B cell (primary cell): ENCODE data around the gene TGM3. TPM values are rescaled to one million over a fixed set of nuclear protein-coding genes. Genes with fewer than 3 reads are reported as not detected.

Experiments used
- ATAC-seq: fragments of 200-7000 bp; cut with Tn5 transposase; one replicate; pipeline ENCODE4 v1.10.0; 2021; ENCODE audit warnings: low read depth, mild to moderate bottlenecking, moderate number of reproducible peaks, moderate library complexity
- CTCF ChIA-PET: fragments of 350-600 bp; sonication (Branson Sonifier 250); formaldehyde crosslinking; loops from one replicate; lab custom pipeline; 2021; ENCODE audit warnings: antibody characterized with exemption, inconsistent platforms; lab: Charles Lee
- POLR2A ChIA-PET: fragments of 350-600 bp; sonication (Branson Sonifier 250); formaldehyde crosslinking; loops from one replicate; lab custom pipeline; 2021; ENCODE audit warnings: antibody characterized with exemption; lab: Charles Lee
- DNase-seq: peaks from one replicate; pipeline ENCODE4 v3.0.0; 2013
- H2AFZ ChIP-seq: 2 replicates; pipeline ENCODE4 v1.6.1; 2012; ENCODE audit warnings: mild to moderate bottlenecking, low read depth, low read length; ENCODE audit not compliant: insufficient read depth, poor library complexity, severe bottlenecking
- H3K27ac ChIP-seq, 2 donors: 1 replicate in 1 of 2; 2 replicates in 1 of 2; pipeline ENCODE4 v1.5.1; 2012 to 2013; ENCODE audit warnings: low read length in 2 of 2, mild to moderate bottlenecking in 2 of 2, moderate library complexity in 1 of 2
- H3K27me3 ChIP-seq, 4 experiments: fragments of 200-600 bp in 1 of 4; sonication (generic) in 1 of 4; replicated peaks in 1 of 4; 1 replicate in 2 of 4; 2 replicates in 2 of 4; pipeline versions ENCODE4 v1.6.1 to v1.7.0; 2013 to 2016; ENCODE audit warnings: low read length in 3 of 4, mild to moderate bottlenecking in 2 of 4, mixed read lengths in 1 of 4, moderate library complexity in 1 of 4; ENCODE audit not compliant: insufficient read depth in 4 of 4, control insufficient read depth in 3 of 4; ENCODE audit errors: control extremely low read depth in 1 of 4
- H3K36me3 ChIP-seq, 2 experiments: replicated peaks in 1 of 2; 1 replicate in 1 of 2; 2 replicates in 1 of 2; pipeline versions ENCODE4 v1.6.1 to v1.7.1; 2013; ENCODE audit warnings: low read length in 1 of 2; ENCODE audit not compliant: insufficient read depth in 2 of 2, control insufficient read depth in 1 of 2; ENCODE audit errors: control extremely low read depth in 1 of 2, extremely low read depth in 1 of 2
- H3K4me1 ChIP-seq, 2 donors: fragments of 200-600 bp in 1 of 2; sonication (generic) in 1 of 2; 1 replicate in 1 of 2; 2 replicates in 1 of 2; pipeline versions ENCODE4 v1.5.1 to v1.6.1; 2013 to 2017; ENCODE audit warnings: low read length in 2 of 2; ENCODE audit not compliant: control insufficient read depth in 2 of 2, insufficient read depth in 2 of 2
- H3K4me2 ChIP-seq: replicated peaks from 2 replicates; pipeline ENCODE3; 2012; ENCODE audit warnings: mild to moderate bottlenecking, low read depth, low read length; ENCODE audit not compliant: poor library complexity, severe bottlenecking
- H3K4me3 ChIP-seq, 5 experiments: fragments of 200-600 bp in 1 of 5; sonication (generic) in 1 of 5; 1 replicate in 3 of 5; 2 replicates in 2 of 5; pipeline versions ENCODE4 v1.5.1 to v1.7.0; 2011 to 2016; ENCODE audit warnings: low read length in 4 of 5, mild to moderate bottlenecking in 4 of 5, low read depth in 2 of 5, control low read depth in 1 of 5, moderate library complexity in 1 of 5; ENCODE audit not compliant: insufficient read depth in 1 of 5; ENCODE audit errors: control extremely low read depth in 1 of 5, extremely low read depth in 1 of 5
- H3K79me2 ChIP-seq: fragments of 200-600 bp; sonication (generic); one replicate; pipeline ENCODE4 v1.6.0; 2016; ENCODE audit warnings: low read length; ENCODE audit not compliant: control insufficient read depth, insufficient read depth
- H3K9ac ChIP-seq: fragments of 200-600 bp; sonication (generic); 2 replicates; pipeline ENCODE4 v1.6.1; 2017; ENCODE audit warnings: mild to moderate bottlenecking, low read length, moderate library complexity
- H3K9me3 ChIP-seq, 3 donors: one replicate each; pipeline versions ENCODE4 v1.6.1 to v1.7.1; 2013; ENCODE audit warnings: low read length in 2 of 3; ENCODE audit not compliant: control insufficient read depth in 2 of 3, insufficient read depth in 1 of 3; ENCODE audit errors: control extremely low read depth in 1 of 3
- H4K20me1 ChIP-seq: 2 replicates; pipeline ENCODE4 v1.6.0; 2012; ENCODE audit warnings: mild to moderate bottlenecking, low read length; ENCODE audit not compliant: insufficient read depth, control insufficient read depth, poor library complexity, severe bottlenecking
- H3K27ac Mint-ChIP-seq: one replicate; pipeline ENCODE4 v1.8.0; 2021; ENCODE audit warnings: mixed read lengths
- H3K27me3 Mint-ChIP-seq: one replicate; pipeline ENCODE4 v1.8.0; 2021; ENCODE audit warnings: mixed read lengths
- H3K4me1 Mint-ChIP-seq: one replicate; pipeline ENCODE4 v1.8.0; 2021; ENCODE audit warnings: mixed read lengths
- H3K4me3 Mint-ChIP-seq: one replicate; pipeline ENCODE4 v1.8.0; 2021; ENCODE audit warnings: mixed read lengths
- H3K9me3 Mint-ChIP-seq: one replicate; pipeline ENCODE4 v1.8.0; 2022; ENCODE audit warnings: mixed read lengths; ENCODE audit not compliant: insufficient read depth
- EZH2 ChIP-seq: IDR thresholded peaks from 2 replicates; pipeline ENCODE4 v1.6.1; 2012; ENCODE audit warnings: borderline replicate concordance, low read depth, mild to moderate bottlenecking, moderate library complexity, low read length; ENCODE audit not compliant: insufficient read depth, poor library complexity, severe bottlenecking
- whole genome bisulfite sequencing: methylation state at CpG from one replicate; pipeline ENCODE4 v1.1.5; 2013; ENCODE audit warnings: missing lambda C conversion rate; ENCODE audit not compliant: insufficient coverage; 5-methylcytosine and 5-hydroxymethylcytosine counted together
- intact Hi-C: fragments of 100-400 bp; cut with micrococcal nuclease; formaldehyde crosslinking; loops from one replicate; pipeline ENCODE4 v1.10.0; 2022
- polyA plus RNA-seq: library from polyadenylated mRNA; depleted of rRNA; stranded (reverse); fragments of >200 nt; gene quantifications from 2 replicates; pipeline ENCODE4 v1.2.3, GENCODE V29; 2012
- total RNA-seq, 2 donors: library from RNA; stranded (reverse); fragments of 120-200 nt in 1 of 2; gene quantifications; 1 replicate in 1 of 2; 2 replicates in 1 of 2; pipeline versions ENCODE4 v1.2.3 to v1.2.4, GENCODE V29; 2013 to 2022
- TF ChIP-seq, protein P1 (sequence below): fragments of 200-600 bp; IDR thresholded peaks from one replicate; pipeline ENCODE4 v1.8.0; 2022; ENCODE audit warnings: antibody characterized with exemption, mild to moderate bottlenecking

The TGM3 gene
- total and polyA plus RNA-seq, 2 donors (not counting 1 experiment from before 2014, with no cell fraction given): not detected

DNA sequence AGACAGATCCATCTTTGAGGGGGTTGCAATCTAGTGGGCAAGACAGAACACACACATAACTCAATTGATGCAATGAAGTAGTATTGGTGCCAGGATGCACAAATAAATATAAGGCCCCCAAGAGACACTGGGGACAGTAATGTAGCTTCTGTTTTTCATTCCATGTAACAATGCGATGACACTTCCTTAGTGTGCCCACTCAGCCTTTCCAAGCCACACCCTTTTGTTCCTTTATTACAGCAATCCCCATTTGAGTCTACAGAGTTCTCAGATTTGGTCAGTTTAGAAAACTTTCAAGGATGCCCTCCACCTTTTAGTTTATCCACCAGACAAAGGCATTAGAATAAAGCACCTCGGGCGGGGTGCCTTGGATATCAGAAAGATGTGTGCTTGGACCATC, 15.5 kb downstream of the TGM3 start:
- peaks cover 11% of the 10 kb centered on the region for H3K27me3 Mint-ChIP-seq
- H3K27ac ChIP-seq: no peak overlapping the region
- H3K9me3 Mint-ChIP-seq: no peaks in the 10 kb centered on the region
- H3K27me3 ChIP-seq: peaks cover 0 to 4% (median 0%) of the 10 kb centered on the region in 4 experiments
- intact Hi-C loops: no loop called here
- H3K9ac ChIP-seq: no peak overlapping the region
- H2AFZ ChIP-seq: no peak overlapping the region
- ChIA-PET CTCF (no interaction called here), POLR2A (no interaction called here)
- no peaks in the 10 kb centered on the region for H4K20me1 ChIP-seq
- no peak overlapping the region for H3K4me3 Mint-ChIP-seq
- no peak overlapping the region for H3K4me2 ChIP-seq
- no peak for ATAC-seq
- H3K9me3 ChIP-seq: no peaks in the 10 kb centered on the region
- H3K4me1 ChIP-seq: no peaks in the 10 kb centered on the region
- no peaks in the 10 kb centered on the region for H3K79me2 ChIP-seq
- DNase-seq: no peak
- no peaks in the 10 kb centered on the region for H3K4me1 Mint-ChIP-seq
- H3K36me3 ChIP-seq: no peaks in the 10 kb centered on the region
- no peak overlapping the region for H3K4me3 ChIP-seq
- TF ChIP-seq, protein P1, sequence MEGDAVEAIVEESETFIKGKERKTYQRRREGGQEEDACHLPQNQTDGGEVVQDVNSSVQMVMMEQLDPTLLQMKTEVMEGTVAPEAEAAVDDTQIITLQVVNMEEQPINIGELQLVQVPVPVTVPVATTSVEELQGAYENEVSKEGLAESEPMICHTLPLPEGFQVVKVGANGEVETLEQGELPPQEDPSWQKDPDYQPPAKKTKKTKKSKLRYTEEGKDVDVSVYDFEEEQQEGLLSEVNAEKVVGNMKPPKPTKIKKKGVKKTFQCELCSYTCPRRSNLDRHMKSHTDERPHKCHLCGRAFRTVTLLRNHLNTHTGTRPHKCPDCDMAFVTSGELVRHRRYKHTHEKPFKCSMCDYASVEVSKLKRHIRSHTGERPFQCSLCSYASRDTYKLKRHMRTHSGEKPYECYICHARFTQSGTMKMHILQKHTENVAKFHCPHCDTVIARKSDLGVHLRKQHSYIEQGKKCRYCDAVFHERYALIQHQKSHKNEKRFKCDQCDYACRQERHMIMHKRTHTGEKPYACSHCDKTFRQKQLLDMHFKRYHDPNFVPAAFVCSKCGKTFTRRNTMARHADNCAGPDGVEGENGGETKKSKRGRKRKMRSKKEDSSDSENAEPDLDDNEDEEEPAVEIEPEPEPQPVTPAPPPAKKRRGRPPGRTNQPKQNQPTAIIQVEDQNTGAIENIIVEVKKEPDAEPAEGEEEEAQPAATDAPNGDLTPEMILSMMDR: no peak
- no peak for TF ChIP-seq EZH2
- WGBS: 94% methylated on average over 3 of the region's 3 CpGs
- no peak overlapping the region for H3K27ac Mint-ChIP-seq

- intact Hi-C loops: no loop called here
- ChIA-PET CTCF (interaction anchor here (0.8 kb wide), 1 partner anchor 140 kb away, joined by 3 read pairs; no protein-coding TSS in a partner anchor), POLR2A (no interaction called here)
- peaks cover 10% of the 10 kb centered on the region for H3K27me3 Mint-ChIP-seq
- no peaks in the 10 kb centered on the region for H3K4me1 Mint-ChIP-seq
- H3K27me3 ChIP-seq: peaks cover 0 to 4% (median 0%) of the 10 kb centered on the region in 4 experiments
- no peak overlapping the region for H2AFZ ChIP-seq
- no peak overlapping the region for H3K9ac ChIP-seq
- H3K4me3 Mint-ChIP-seq: no peak overlapping the region
- 97% methylated on average over 7 of the region's 8 CpGs for WGBS
- no peaks in the 10 kb centered on the region for H3K9me3 Mint-ChIP-seq
- H3K9me3 ChIP-seq: no peaks in the 10 kb centered on the region
- H3K27ac Mint-ChIP-seq: no peak overlapping the region
- H3K27ac ChIP-seq: no peak overlapping the region
- no peak for ATAC-seq
- H3K4me3 ChIP-seq: no peak overlapping the region
- H3K36me3 ChIP-seq: no peaks in the 10 kb centered on the region
- H3K4me2 ChIP-seq: no peak overlapping the region
- no peaks in the 10 kb centered on the region for H3K4me1 ChIP-seq
- H3K79me2 ChIP-seq: no peaks in the 10 kb centered on the region
- TF ChIP-seq, protein P1: no peak
- no peak for TF ChIP-seq EZH2
- DNase-seq: no peak
- H4K20me1 ChIP-seq: no peaks in the 10 kb centered on the region
These were observed 17.1 kb downstream of the TGM3 start for GRCh38 chr20:2312876-2313275.
